Keratinocyte (primary cell): ENCODE results near the gene PLXDC1. TPM values are rescaled to one million over a fixed set of nuclear protein-coding genes. Genes with fewer than 3 reads are reported as not detected.

ENCODE experiments used
- DNase-seq: peaks from one replicate; pipeline ENCODE4 v3.0.0-alpha.2; 2011; ENCODE audit warnings: low read depth, missing footprints, low spot score
- FAIRE-seq: peaks from 2 replicates; lab custom pipeline; 2011; peaks lifted over from hg19 to GRCh38; lab: Jason Lieb, UNC
- H2AFZ ChIP-seq: 2 replicates; pipeline ENCODE4 v1.6.0; 2012; ENCODE audit warnings: low read length, control low read depth, inconsistent platforms; ENCODE audit not compliant: control insufficient read depth
- H3K27ac ChIP-seq: 2 replicates; pipeline ENCODE4 v1.5.1; 2011; ENCODE audit warnings: low read length; ENCODE audit not compliant: control insufficient read depth, insufficient read depth
- H3K27me3 ChIP-seq: 3 replicates; pipeline ENCODE4 v1.6.0; 2011; ENCODE audit warnings: low read length; ENCODE audit not compliant: control insufficient read depth, insufficient read depth; ENCODE audit errors: extremely low read depth
- H3K36me3 ChIP-seq, 2 experiments: 2 replicates in 1 of 2; 3 replicates in 1 of 2; pipeline ENCODE4 v1.5.1; 2011; ENCODE audit warnings: low read length in 2 of 2, mild to moderate bottlenecking in 1 of 2; ENCODE audit not compliant: control insufficient read depth in 2 of 2, insufficient read depth in 2 of 2; ENCODE audit errors: extremely low read depth in 1 of 2
- H3K4me1 ChIP-seq: 3 replicates; pipeline ENCODE4 v1.5.1; 2011; ENCODE audit warnings: low read length; ENCODE audit not compliant: control insufficient read depth, insufficient read depth; ENCODE audit errors: extremely low read depth
- H3K4me2 ChIP-seq: 3 replicates; pipeline ENCODE4 v1.6.0; 2011; ENCODE audit warnings: low read depth, low read length; ENCODE audit not compliant: control insufficient read depth, insufficient read depth; ENCODE audit errors: extremely low read depth
- H3K4me3 ChIP-seq, 3 experiments: fragments of 200-600 bp in 1 of 3; sonication (generic) in 1 of 3; 2 replicates in 2 of 3; 3 replicates in 1 of 3; pipeline ENCODE4 v1.5.1; 2011 to 2016; ENCODE audit warnings: low read length in 3 of 3, mild to moderate bottlenecking in 3 of 3, control low read depth in 2 of 3, inconsistent platforms in 1 of 3, low read depth in 1 of 3, mixed read lengths in 1 of 3, mixed run types in 1 of 3, moderate library complexity in 1 of 3; ENCODE audit not compliant: control insufficient read depth in 2 of 3, insufficient read depth in 2 of 3; ENCODE audit errors: extremely low read depth in 1 of 3
- H3K79me2 ChIP-seq: 2 replicates; pipeline ENCODE4 v1.6.0; 2012; ENCODE audit warnings: low read length; ENCODE audit not compliant: control insufficient read depth, insufficient read depth
- H3K9ac ChIP-seq: 3 replicates; pipeline ENCODE4 v1.6.0; 2011; ENCODE audit warnings: low read length; ENCODE audit not compliant: control insufficient read depth, insufficient read depth; ENCODE audit errors: extremely low read depth
- H3K9me1 ChIP-seq: 3 replicates; pipeline ENCODE4 v1.6.0; 2011; ENCODE audit warnings: low read length; ENCODE audit not compliant: control insufficient read depth, insufficient read depth; ENCODE audit errors: extremely low read depth
- H3K9me3 ChIP-seq: 2 replicates; pipeline ENCODE4 v1.5.1; 2012; ENCODE audit warnings: low read depth, low read length; ENCODE audit not compliant: control insufficient read depth
- H4K20me1 ChIP-seq: 3 replicates; pipeline ENCODE4 v1.6.0; 2011; ENCODE audit warnings: low read length; ENCODE audit not compliant: control insufficient read depth, insufficient read depth; ENCODE audit errors: extremely low read depth
- EZH2 ChIP-seq: IDR thresholded peaks from one replicate; pipeline ENCODE4 v1.6.1; 2012; ENCODE audit warnings: inconsistent platforms, mild to moderate bottlenecking, low read length, moderate library complexity
- dilution Hi-C: fragments of 300-500 bp; cut with MboI; formaldehyde crosslinking; loops from one replicate; pipeline ENCODE4 v1.7.0; 2020; ENCODE audit warnings: low sequenced_read_pairs; ENCODE audit not compliant: extremely low pct_ligation_motif_present
- polyA plus RNA-seq, 5 experiments: library from polyadenylated mRNA; depleted of rRNA in 3 of 5; stranded (reverse) in 3 of 5; stranded (forward) in 1 of 5; unstranded in 1 of 5; fragments of >200 nt; gene quantifications; 1 replicate in 1 of 5; 2 replicates in 3 of 5; 3 replicates in 1 of 5; pipeline versions ENCODE4 v1.2.1 to v1.2.3, GENCODE V29; 2011 to 2012; ENCODE audit warnings: missing spikeins in 2 of 5, low read depth in 1 of 5, low replicate concordance in 1 of 5
- TF ChIP-seq, protein P1 (sequence below), 3 experiments: IDR thresholded peaks in 1 of 3; conservative IDR thresholded peaks in 1 of 3; optimal IDR thresholded peaks in 1 of 3; 2 replicates in 2 of 3; 3 replicates in 1 of 3; pipeline versions ENCODE3 to v1.5.1; 2011; ENCODE audit warnings: low read length in 3 of 3, mild to moderate bottlenecking in 3 of 3, moderate library complexity in 2 of 3, control low read depth in 1 of 3, inconsistent platforms in 1 of 3; ENCODE audit not compliant: insufficient read depth in 2 of 3; ENCODE audit errors: extremely low read depth in 1 of 3

PLXDC1 gene
- polyA plus RNA-seq, 1 donor (not counting 4 experiments of a cell fraction or from before 2014, with no cell fraction given): 0.35 TPM

DNA sequence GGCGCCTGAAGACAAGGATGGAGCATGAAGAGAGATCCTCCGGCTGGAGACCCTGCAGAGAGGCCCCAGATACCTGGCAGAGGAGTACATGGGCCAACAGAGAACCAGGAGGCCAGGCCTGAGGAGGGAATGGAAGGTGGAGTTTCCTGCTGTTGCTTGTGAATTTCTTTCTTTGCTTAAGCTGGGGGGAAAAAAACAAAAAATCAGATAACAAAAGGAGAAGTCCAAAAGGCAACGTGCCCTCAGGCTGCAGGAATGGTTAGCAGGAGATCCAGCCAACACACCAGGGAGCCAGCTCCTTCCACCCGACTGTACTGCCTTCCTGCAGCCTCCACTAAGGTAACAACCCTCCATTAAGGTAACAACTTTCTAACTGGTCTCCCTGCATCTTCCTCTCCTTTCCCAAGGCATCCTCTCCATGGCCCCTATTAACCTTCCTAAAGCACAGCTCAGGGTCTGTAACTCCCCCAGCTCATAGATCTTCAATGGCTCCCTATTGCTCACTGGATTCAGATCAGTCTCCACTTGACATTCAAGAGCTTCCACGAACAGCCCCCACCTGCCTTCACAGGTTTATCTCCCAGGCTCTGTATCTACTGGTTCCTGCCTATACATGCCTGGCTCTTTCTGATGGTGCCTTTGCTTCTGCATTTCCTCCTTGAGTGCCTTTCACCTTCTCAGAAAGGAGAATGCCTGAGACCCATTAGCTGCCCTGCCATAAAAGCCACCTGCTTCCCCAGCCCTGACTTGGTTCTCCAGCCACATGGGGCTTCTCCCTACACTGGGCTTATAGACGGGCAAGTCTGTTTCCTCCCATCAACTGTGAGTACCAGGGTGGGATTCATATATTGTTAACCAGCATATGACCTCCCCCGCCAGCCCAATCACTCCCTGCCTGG is 15.2 kb upstream of the PLXDC1 start:
- FAIRE-seq: no peak
- peaks cover 10% of the 10 kb centered on the region for H3K27me3 ChIP-seq

DNA sequence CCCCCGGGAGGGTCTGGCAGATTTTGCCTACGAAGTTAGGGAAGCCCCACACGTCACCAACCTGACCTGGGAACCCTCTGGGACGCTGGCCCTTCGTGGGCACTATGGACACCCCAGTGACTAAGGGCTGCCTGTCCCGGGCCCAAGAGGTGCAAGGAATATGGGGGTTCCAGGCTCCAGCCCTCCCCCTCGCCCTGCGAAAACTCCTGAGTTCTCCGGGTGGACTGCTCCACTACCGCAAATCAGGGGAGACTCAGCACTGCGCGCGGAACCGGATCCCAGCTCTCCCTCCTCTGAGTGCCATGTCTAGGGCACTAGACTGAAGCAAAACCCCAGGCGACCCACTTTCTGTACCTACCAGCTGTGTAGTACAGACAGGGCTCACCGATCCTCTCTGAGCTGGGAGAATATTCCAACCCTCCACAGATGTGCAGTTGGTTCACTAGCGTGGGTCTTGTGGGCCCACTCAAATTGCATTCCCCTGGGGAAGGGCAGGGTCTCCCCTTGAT is 14.5 kb upstream of the PLXDC1 start, which contains the start of gene ARL5C:
Gene ARL5C, minus strand, starts transcription at position 321 of the 509 bp plus-strand sequence. CDS start 401 bp downstream, outside the sequence.
- no peaks in the 10 kb centered on the region for H4K20me1 ChIP-seq
- H3K9me3 ChIP-seq: no peaks in the 10 kb centered on the region
- no peak within 1 kb of the TSS for H3K9ac ChIP-seq
- dilution Hi-C loops: no loop called here
- H3K27me3 ChIP-seq: peaks cover 10% of the 10 kb centered on the region
- DNase-seq: no peak
- FAIRE-seq: no peak
- no peak within 1 kb of the TSS for H3K27ac ChIP-seq
- no peak for TF ChIP-seq EZH2
- TF ChIP-seq, protein P1, sequence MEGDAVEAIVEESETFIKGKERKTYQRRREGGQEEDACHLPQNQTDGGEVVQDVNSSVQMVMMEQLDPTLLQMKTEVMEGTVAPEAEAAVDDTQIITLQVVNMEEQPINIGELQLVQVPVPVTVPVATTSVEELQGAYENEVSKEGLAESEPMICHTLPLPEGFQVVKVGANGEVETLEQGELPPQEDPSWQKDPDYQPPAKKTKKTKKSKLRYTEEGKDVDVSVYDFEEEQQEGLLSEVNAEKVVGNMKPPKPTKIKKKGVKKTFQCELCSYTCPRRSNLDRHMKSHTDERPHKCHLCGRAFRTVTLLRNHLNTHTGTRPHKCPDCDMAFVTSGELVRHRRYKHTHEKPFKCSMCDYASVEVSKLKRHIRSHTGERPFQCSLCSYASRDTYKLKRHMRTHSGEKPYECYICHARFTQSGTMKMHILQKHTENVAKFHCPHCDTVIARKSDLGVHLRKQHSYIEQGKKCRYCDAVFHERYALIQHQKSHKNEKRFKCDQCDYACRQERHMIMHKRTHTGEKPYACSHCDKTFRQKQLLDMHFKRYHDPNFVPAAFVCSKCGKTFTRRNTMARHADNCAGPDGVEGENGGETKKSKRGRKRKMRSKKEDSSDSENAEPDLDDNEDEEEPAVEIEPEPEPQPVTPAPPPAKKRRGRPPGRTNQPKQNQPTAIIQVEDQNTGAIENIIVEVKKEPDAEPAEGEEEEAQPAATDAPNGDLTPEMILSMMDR (optimal IDR thresholded peaks at IDR 0.05 in 1 of 3, IDR thresholded peaks at IDR 0.05 in 1 of 3, conservative IDR thresholded peaks at IDR 0.05 in 1 of 3; ENCODE audit: extremely low read depth in 1 of 3, insufficient read depth in 2 of 3, low read length in 3 of 3): no peak
- H3K9me1 ChIP-seq: no peaks in the 10 kb centered on the region
- H3K36me3 ChIP-seq: no peaks in the 10 kb centered on the region
- peak within 1 kb of the TSS; percentile 76 for H2AFZ ChIP-seq
- no peaks in the 10 kb centered on the region for H3K79me2 ChIP-seq
- H3K4me3 ChIP-seq: peak within 1 kb of the TSS in 1 of 3 experiments; percentile 52
- H3K4me1 ChIP-seq: peaks cover 9% of the 10 kb centered on the region
- H3K4me2 ChIP-seq: peak within 1 kb of the TSS; percentile 73

More for the DNA sequence above, 15.2 kb upstream of the PLXDC1 start:
- no peaks in the 10 kb centered on the region for H3K9me3 ChIP-seq
- H3K36me3 ChIP-seq: no peaks in the 10 kb centered on the region
- no peak overlapping the region for H3K4me3 ChIP-seq
- H3K27ac ChIP-seq: no peak overlapping the region
- H4K20me1 ChIP-seq: no peaks in the 10 kb centered on the region
- no peak overlapping the region for H2AFZ ChIP-seq
- peaks cover 9% of the 10 kb centered on the region for H3K4me1 ChIP-seq
- H3K79me2 ChIP-seq: no peaks in the 10 kb centered on the region
- dilution Hi-C loops: no loop called here
- no peak overlapping the region for H3K4me2 ChIP-seq
- DNase-seq: no peak
- H3K9me1 ChIP-seq: no peaks in the 10 kb centered on the region
- no peak overlapping the region for H3K9ac ChIP-seq
- TF ChIP-seq, protein P1 (optimal IDR thresholded peaks at IDR 0.05 in 1 of 3, IDR thresholded peaks at IDR 0.05 in 1 of 3, conservative IDR thresholded peaks at IDR 0.05 in 1 of 3; ENCODE audit: extremely low read depth in 1 of 3, insufficient read depth in 2 of 3, low read length in 3 of 3): no peak
- TF ChIP-seq EZH2: no peak
